Measurements from ENCODE around the gene RPGRIP1. TPM values are rescaled to one million over a fixed set of nuclear protein-coding genes. Genes with fewer than 3 reads are reported as not detected.

Gene RPGRIP1
- total RNA-seq, 1 donor from 2014 or later, result 0.63 TPM

GRCh38 chr14:21311614-21312013 is 31.7 kb downstream of the RPGRIP1 start:
- Mint-ChIP-seq H3K36me3 (no peaks in the 10 kb centered on the region), H3K27ac (no peak overlapping the region), H3K9me3 (no peaks in the 10 kb centered on the region), H3K4me3 (no peak overlapping the region), H3K27me3 (no peaks in the 10 kb centered on the region), H3K4me1 (ENCODE audit: unreplicated experiment) (peaks cover 17% of the 10 kb centered on the region)
- TF ChIP-seq CTCF (conservative IDR thresholded peaks at IDR 0.05), result no peak
- no peak for DNase-seq (ENCODE audit: extremely low spot score, unreplicated experiment)

GRCh38 chr14:21313512-21313911 is 33.6 kb downstream of the RPGRIP1 start:
- Mint-ChIP-seq H3K4me3 (no peak overlapping the region), H3K4me1 (ENCODE audit: unreplicated experiment) (peaks cover 5% of the 10 kb centered on the region), H3K27ac (no peak overlapping the region), H3K36me3 (no peaks in the 10 kb centered on the region), H3K9me3 (no peaks in the 10 kb centered on the region), H3K27me3 (no peaks in the 10 kb centered on the region)
- no peak for TF ChIP-seq CTCF (conservative IDR thresholded peaks at IDR 0.05)
- no peak for DNase-seq (ENCODE audit: extremely low spot score, unreplicated experiment)

- no peak for TF ChIP-seq CTCF (conservative IDR thresholded peaks at IDR 0.05)
- Mint-ChIP-seq H3K27ac (no peak overlapping the region), H3K4me3 (no peak overlapping the region), H3K4me1 (ENCODE audit: unreplicated experiment) (peaks cover 5% of the 10 kb centered on the region), H3K27me3 (peaks cover 4% of the 10 kb centered on the region), H3K9me3 (no peaks in the 10 kb centered on the region), H3K36me3 (no peaks in the 10 kb centered on the region)
- DNase-seq (ENCODE audit: extremely low spot score, unreplicated experiment), result no peak
Measured at GRCh38 chr14:21317398-21317797, 37.5 kb downstream of the RPGRIP1 start.

- no peak for TF ChIP-seq CTCF (conservative IDR thresholded peaks at IDR 0.05)
- no peak for DNase-seq (ENCODE audit: extremely low spot score, unreplicated experiment)
- H3K36me3 Mint-ChIP-seq, result no peaks in the 10 kb centered on the region
- peaks cover 7% of the 10 kb centered on the region for H3K27me3 Mint-ChIP-seq
- H3K27ac Mint-ChIP-seq, result no peak overlapping the region
- H3K9me3 Mint-ChIP-seq, result no peaks in the 10 kb centered on the region
- no peak overlapping the region for H3K4me3 Mint-ChIP-seq
- H3K4me1 Mint-ChIP-seq (ENCODE audit: unreplicated experiment), result peaks cover 5% of the 10 kb centered on the region
Measured at GRCh38 chr14:21320913-21321312, 41.0 kb downstream of the RPGRIP1 start.

GRCh38 chr14:21322716-21323115 is 42.8 kb downstream of the RPGRIP1 start:
- H3K9me3 Mint-ChIP-seq, result no peaks in the 10 kb centered on the region
- H3K27ac Mint-ChIP-seq, result no peak overlapping the region
- peaks cover 5% of the 10 kb centered on the region for H3K4me1 Mint-ChIP-seq (ENCODE audit: unreplicated experiment)
- no peaks in the 10 kb centered on the region for H3K36me3 Mint-ChIP-seq
- no peak overlapping the region for H3K4me3 Mint-ChIP-seq
- no peak for TF ChIP-seq CTCF (conservative IDR thresholded peaks at IDR 0.05)
- DNase-seq (ENCODE audit: extremely low spot score, unreplicated experiment), result no peak
- peaks cover 7% of the 10 kb centered on the region for H3K27me3 Mint-ChIP-seq

GRCh38 chr14:21326972-21327371 is 47.1 kb downstream of the RPGRIP1 start:
- no peak for TF ChIP-seq CTCF (conservative IDR thresholded peaks at IDR 0.05)
- Mint-ChIP-seq H3K4me1 (ENCODE audit: unreplicated experiment) (no peaks in the 10 kb centered on the region), H3K27me3 (peaks cover 4% of the 10 kb centered on the region), H3K4me3 (no peak overlapping the region), H3K9me3 (no peaks in the 10 kb centered on the region), H3K27ac (no peak overlapping the region), H3K36me3 (no peaks in the 10 kb centered on the region)
- no peak for DNase-seq (ENCODE audit: extremely low spot score, unreplicated experiment)

Measured in type B pancreatic cell (in vitro differentiated cells).